Measurements from ENCODE around the gene CYP1A2. TPM values are rescaled to one million over a fixed set of nuclear protein-coding genes. Genes with fewer than 3 reads are reported as not detected.

Gene CYP1A2
- total and polyA plus RNA-seq, 2 of the 13 experiments (the other 11 are each of a cell fraction or from before 2014, with no cell fraction given) = 0.07 TPM; not detected in 1

GRCh38 chr15:74799856-74800558 is 51.4 kb downstream of the CYP1A2 start (continued):
- TF ChIP-seq ZNF790 (CRISPR knock-in tag; IDR thresholded peaks at IDR 0.05; ENCODE audit: borderline replicate concordance) (no peak), MBNL3 (CRISPR knock-in tag; conservative IDR thresholded peaks at IDR 0.05) (no peak), ZNF343 (CRISPR knock-in tag; IDR thresholded peaks at IDR 0.05) (no peak), MXI1 (IDR thresholded peaks at IDR 0.05; ENCODE audit: borderline replicate concordance, low read depth, low read length) (no peak), PBX2 (CRISPR knock-in tag; IDR thresholded peaks at IDR 0.05) (no peak), ZMYM3 (CRISPR knock-in tag; IDR thresholded peaks at IDR 0.05) (peak; percentile 40; the same call in 1 of the 2 replicates), PRDM10 (CRISPR knock-in tag; IDR thresholded peaks at IDR 0.05; ENCODE audit: low read depth) (no peak), NFKB2 (CRISPR knock-in tag; IDR thresholded peaks at IDR 0.05; ENCODE audit: borderline replicate concordance) (peak; percentile 15; the same call in 1 of the 2 replicates), TRIM22 (IDR thresholded peaks at IDR 0.05) (no peak), GPN1 (CRISPR knock-in tag; IDR thresholded peaks at IDR 0.05; ENCODE audit: borderline replicate concordance) (no peak), CHCHD3 (CRISPR knock-in tag; IDR thresholded peaks at IDR 0.05) (0 out of 2 replicates have a peak, but pooled peaks have one; percentile 69), ZNF160 (CRISPR knock-in tag; IDR thresholded peaks at IDR 0.05) (no peak), ZNF263 (CRISPR knock-in tag; IDR thresholded peaks at IDR 0.05) (no peak), PHF8 (CRISPR knock-in tag; IDR thresholded peaks at IDR 0.05) (peak; percentile 23; the same call in 1 of the 2 replicates), MIXL1 (CRISPR knock-in tag; IDR thresholded peaks at IDR 0.05) (no peak), ZNF451 (CRISPR knock-in tag; IDR thresholded peaks at IDR 0.05) (0 out of 2 replicates have a peak, but pooled peaks have one; percentile 26), SOX5 (CRISPR knock-in tag; IDR thresholded peaks at IDR 0.05; ENCODE audit: borderline replicate concordance) (no peak), ZNF614 (CRISPR knock-in tag; IDR thresholded peaks at IDR 0.05; ENCODE audit: borderline replicate concordance) (no peak), ZNF878 (CRISPR knock-in tag; IDR thresholded peaks at IDR 0.05) (no peak), ZNF740 (CRISPR knock-in tag; IDR thresholded peaks at IDR 0.05) (peak; percentile 43; the same call in 1 of the 2 replicates), TEAD2 (CRISPR knock-in tag; IDR thresholded peaks at IDR 0.05) (no peak), ZNF724P (CRISPR knock-in tag; IDR thresholded peaks at IDR 0.05; ENCODE audit: borderline replicate concordance) (no peak), ATAD3A (CRISPR knock-in tag; IDR thresholded peaks at IDR 0.05) (no peak), TFDP2 (CRISPR knock-in tag; IDR thresholded peaks at IDR 0.05) (no peak), KLF6 (CRISPR knock-in tag; IDR thresholded peaks at IDR 0.05) (no peak)
